MM.1S (cell line): ENCODE results near the gene ADGRG2.

Experiments used
- DNase-seq: peaks from one replicate; pipeline ENCODE4 v3.0.0-alpha.2; 2015
- H2AFZ ChIP-seq: fragments of 300-600 bp; sonication (generic); 2 replicates; pipeline ENCODE4 v1.6.0; 2016; ENCODE audit warnings: antibody characterized with exemption, low read length
- H3F3A ChIP-seq: fragments of 300-600 bp; sonication (generic); 2 replicates; pipeline ENCODE4 v1.6.1; 2016; ENCODE audit warnings: mild to moderate bottlenecking, antibody characterized with exemption, low read length, moderate library complexity, mixed read lengths; ENCODE audit not compliant: insufficient read depth
- H3K27ac ChIP-seq: fragments of 300-600 bp; sonication (generic); 2 replicates; pipeline ENCODE4 v1.5.1; 2016; ENCODE audit warnings: mild to moderate bottlenecking, low read length
- H3K27me3 ChIP-seq: fragments of 300-600 bp; sonication (generic); replicated peaks from 2 replicates; pipeline ENCODE4 v1.6.0; 2016; ENCODE audit warnings: low read length; ENCODE audit not compliant: insufficient read depth
- H3K36me3 ChIP-seq: fragments of 300-600 bp; sonication (generic); replicated peaks from 2 replicates; pipeline ENCODE4 v1.6.1; 2016; ENCODE audit warnings: mild to moderate bottlenecking, low read length, mixed read lengths; ENCODE audit not compliant: insufficient read depth
- H3K4me1 ChIP-seq: fragments of 300-600 bp; sonication (generic); 2 replicates; pipeline ENCODE4 v1.6.1; 2016; ENCODE audit warnings: low read length, mixed read lengths
- H3K4me2 ChIP-seq: fragments of 300-600 bp; sonication (generic); 2 replicates; pipeline ENCODE4 v1.6.0; 2016; ENCODE audit warnings: low read depth, low read length
- H3K4me3 ChIP-seq: fragments of 300-600 bp; sonication (generic); 2 replicates; pipeline ENCODE4 v1.5.1; 2016; ENCODE audit warnings: low read length, mixed read lengths
- H3K79me2 ChIP-seq: fragments of 300-600 bp; sonication (generic); 2 replicates; pipeline ENCODE4 v1.6.1; 2016; ENCODE audit warnings: mixed run types, low read length, mixed read lengths
- H3K9ac ChIP-seq: fragments of 300-600 bp; sonication (generic); 2 replicates; pipeline ENCODE4 v1.6.1; 2016; ENCODE audit warnings: low read length, mixed read lengths
- H3K9me2 ChIP-seq: fragments of 300-600 bp; sonication (generic); replicated peaks from 2 replicates; pipeline ENCODE4 v1.6.1; 2016; ENCODE audit warnings: mild to moderate bottlenecking, low read length, mixed read lengths; ENCODE audit not compliant: insufficient read depth
- H3K9me3 ChIP-seq: fragments of 300-600 bp; sonication (generic); replicated peaks from 2 replicates; pipeline ENCODE4 v1.6.1; 2016; ENCODE audit warnings: mild to moderate bottlenecking, low read length, mixed read lengths; ENCODE audit not compliant: insufficient read depth
- H4K20me1 ChIP-seq: fragments of 300-600 bp; sonication (generic); 2 replicates; pipeline ENCODE4 v1.6.1; 2016; ENCODE audit warnings: mild to moderate bottlenecking, low read length, moderate library complexity, mixed read lengths; ENCODE audit not compliant: insufficient read depth
- EZH2 ChIP-seq: fragments of 300-600 bp; sonication (generic); optimal IDR thresholded peaks from 2 replicates; pipeline ENCODE3; 2017; ENCODE audit warnings: low read depth, mild to moderate bottlenecking, antibody characterized with exemption, low read length, mixed read lengths
- EZH2phosphoT487 ChIP-seq: fragments of 300-600 bp; sonication (generic); IDR thresholded peaks from 2 replicates; pipeline ENCODE4 v1.6.1; 2018; ENCODE audit warnings: antibody characterized with exemption, low read length
- TF ChIP-seq, protein P1 (sequence below): fragments of 300-600 bp; sonication (generic); IDR thresholded peaks from 2 replicates; pipeline ENCODE4 v1.5.1; 2016; ENCODE audit warnings: antibody characterized with exemption, low read length, mixed read lengths

ADGRG2 gene

DNA sequence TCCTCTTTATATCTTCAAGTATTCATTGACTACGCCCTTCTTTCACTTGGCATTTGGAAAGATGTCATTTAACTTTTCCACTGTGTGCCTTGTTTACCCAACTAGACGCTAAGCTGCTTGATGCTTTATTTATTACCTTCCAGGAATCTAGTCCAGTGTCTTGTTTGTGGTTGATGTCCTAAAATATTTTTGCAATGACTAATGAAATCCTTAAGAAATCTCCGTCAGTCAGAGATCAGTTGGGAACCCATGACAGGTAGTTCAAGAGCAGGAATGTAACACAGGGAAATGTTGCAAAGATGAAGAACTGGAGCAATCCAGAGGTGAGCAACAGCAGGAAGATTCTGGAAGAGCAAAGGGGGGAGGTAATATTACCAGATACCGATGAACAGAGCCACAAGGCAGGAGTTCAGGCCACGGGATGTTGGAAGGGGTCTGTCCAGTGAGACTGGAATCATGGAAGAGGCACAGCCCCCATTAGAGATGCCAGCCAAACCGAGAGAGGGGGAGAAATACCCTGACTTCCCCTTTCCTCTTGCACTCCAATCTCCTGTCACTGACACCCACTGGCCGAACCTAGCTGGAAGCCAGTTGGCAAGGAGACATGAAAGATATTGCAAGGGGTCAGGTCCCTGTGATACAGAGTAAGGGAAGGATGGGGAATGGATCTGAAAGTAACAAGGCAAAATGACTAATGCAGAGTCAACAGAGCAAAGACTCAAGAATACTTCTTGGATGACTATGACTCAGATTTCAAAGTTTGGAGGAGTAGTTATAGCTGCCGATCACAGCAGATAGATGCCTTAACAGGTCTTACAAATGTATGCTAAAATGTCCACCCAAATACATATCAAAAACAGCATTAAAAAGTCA lies 75.7 kb downstream of the ADGRG2 start:
- Histone ChIP-seq H3K9me2 (no peaks in the 10 kb centered on the region), H3F3A (no peaks in the 10 kb centered on the region), H3K36me3 (no peaks in the 10 kb centered on the region), H3K4me1 (no peaks in the 10 kb centered on the region), H3K79me2 (no peaks in the 10 kb centered on the region), H4K20me1 (no peaks in the 10 kb centered on the region), H2AFZ (no peak overlapping the region), H3K27me3 (no peaks in the 10 kb centered on the region), H3K9ac (no peak overlapping the region), H3K4me3 (no peak overlapping the region), H3K27ac (no peak overlapping the region), H3K9me3 (no peaks in the 10 kb centered on the region), H3K4me2 (no peak overlapping the region)
- TF ChIP-seq, protein P1, sequence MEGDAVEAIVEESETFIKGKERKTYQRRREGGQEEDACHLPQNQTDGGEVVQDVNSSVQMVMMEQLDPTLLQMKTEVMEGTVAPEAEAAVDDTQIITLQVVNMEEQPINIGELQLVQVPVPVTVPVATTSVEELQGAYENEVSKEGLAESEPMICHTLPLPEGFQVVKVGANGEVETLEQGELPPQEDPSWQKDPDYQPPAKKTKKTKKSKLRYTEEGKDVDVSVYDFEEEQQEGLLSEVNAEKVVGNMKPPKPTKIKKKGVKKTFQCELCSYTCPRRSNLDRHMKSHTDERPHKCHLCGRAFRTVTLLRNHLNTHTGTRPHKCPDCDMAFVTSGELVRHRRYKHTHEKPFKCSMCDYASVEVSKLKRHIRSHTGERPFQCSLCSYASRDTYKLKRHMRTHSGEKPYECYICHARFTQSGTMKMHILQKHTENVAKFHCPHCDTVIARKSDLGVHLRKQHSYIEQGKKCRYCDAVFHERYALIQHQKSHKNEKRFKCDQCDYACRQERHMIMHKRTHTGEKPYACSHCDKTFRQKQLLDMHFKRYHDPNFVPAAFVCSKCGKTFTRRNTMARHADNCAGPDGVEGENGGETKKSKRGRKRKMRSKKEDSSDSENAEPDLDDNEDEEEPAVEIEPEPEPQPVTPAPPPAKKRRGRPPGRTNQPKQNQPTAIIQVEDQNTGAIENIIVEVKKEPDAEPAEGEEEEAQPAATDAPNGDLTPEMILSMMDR, result no peak
- no peak for TF ChIP-seq EZH2
- no peak for TF ChIP-seq EZH2phosphoT487
- no peak for DNase-seq

DNA sequence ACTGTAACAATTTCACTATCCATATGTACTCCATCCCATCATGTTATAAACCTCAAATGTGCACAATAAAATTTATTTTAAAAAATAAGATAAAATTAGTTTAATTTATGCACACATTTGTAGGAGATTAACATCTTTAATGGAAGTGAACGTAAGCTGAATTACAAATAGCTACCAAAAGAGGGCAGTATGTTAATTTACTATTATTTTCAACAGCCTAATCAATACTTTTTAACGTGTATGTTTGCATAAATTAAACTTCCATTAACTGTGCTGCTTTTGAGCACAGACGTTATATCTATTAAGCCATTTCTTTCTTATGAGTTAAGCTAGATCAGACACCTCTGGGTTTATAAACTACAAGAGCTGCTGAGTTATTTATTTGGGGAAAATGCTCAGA lies 81.9 kb downstream of the ADGRG2 start:
- no peaks in the 10 kb centered on the region for H3K27me3 ChIP-seq
- H3K9me2 ChIP-seq, result no peaks in the 10 kb centered on the region
- no peak for TF ChIP-seq EZH2
- TF ChIP-seq EZH2phosphoT487, result no peak
- TF ChIP-seq, protein P1, result no peak
- H4K20me1 ChIP-seq, result no peaks in the 10 kb centered on the region
- H3K27ac ChIP-seq, result no peak overlapping the region
- no peak overlapping the region for H2AFZ ChIP-seq
- H3F3A ChIP-seq, result no peaks in the 10 kb centered on the region
- no peaks in the 10 kb centered on the region for H3K4me1 ChIP-seq
- no peaks in the 10 kb centered on the region for H3K9me3 ChIP-seq
- H3K4me2 ChIP-seq, result no peak overlapping the region
- no peaks in the 10 kb centered on the region for H3K36me3 ChIP-seq
- H3K79me2 ChIP-seq, result no peaks in the 10 kb centered on the region
- DNase-seq, result no peak
- no peak overlapping the region for H3K9ac ChIP-seq
- H3K4me3 ChIP-seq, result no peak overlapping the region

DNA sequence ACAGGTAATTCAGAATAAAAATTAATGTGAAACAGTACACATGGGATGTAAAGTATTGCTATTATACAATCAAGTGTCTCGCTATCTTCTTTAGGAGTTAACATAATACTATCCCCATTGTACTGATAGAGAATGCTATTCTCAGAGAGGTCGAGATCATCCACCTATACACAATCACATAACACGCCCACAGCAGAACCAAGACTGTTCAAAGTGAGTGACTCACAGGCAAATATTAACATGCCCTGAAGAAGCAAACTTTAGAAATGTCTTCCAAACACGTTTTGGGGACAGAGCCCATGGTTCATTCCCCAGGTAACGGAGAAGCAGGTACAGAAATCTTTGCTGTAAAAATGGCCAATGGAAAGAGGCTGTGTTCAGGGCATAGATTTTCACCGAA lies 88.2 kb downstream of the ADGRG2 start:
- Histone ChIP-seq H3F3A (no peaks in the 10 kb centered on the region), H3K27me3 (no peaks in the 10 kb centered on the region), H3K36me3 (no peaks in the 10 kb centered on the region), H3K4me1 (no peaks in the 10 kb centered on the region), H4K20me1 (no peaks in the 10 kb centered on the region), H3K9ac (no peak overlapping the region), H3K27ac (no peak overlapping the region), H3K4me3 (no peak overlapping the region), H3K9me2 (no peaks in the 10 kb centered on the region), H3K9me3 (no peaks in the 10 kb centered on the region), H3K4me2 (no peak overlapping the region), H3K79me2 (no peaks in the 10 kb centered on the region), H2AFZ (no peak overlapping the region)
- DNase-seq, result no peak
- TF ChIP-seq EZH2phosphoT487 (no peak), EZH2 (no peak)
- TF ChIP-seq, protein P1, result no peak
